Kidney epithelial cell (primary cell): Measurements from ENCODE around the gene TTF1. TPM values are rescaled to one million over a fixed set of nuclear protein-coding genes. Genes with fewer than 3 reads are reported as not detected.
"Not testable (repeated sequence)": the region's sequence is repeated elsewhere in the genome, so short reads cannot be mapped to it uniquely, and the experiment has no call there.

Source experiments
- DNase-seq: peaks from one replicate; pipeline ENCODE4 v3.0.0-alpha.2; 2010; ENCODE audit warnings: low read depth
- H3K27me3 ChIP-seq: 2 replicates; pipeline ENCODE4 v1.6.0; 2011; ENCODE audit warnings: low read length; ENCODE audit not compliant: control insufficient read depth, insufficient read depth
- H3K36me3 ChIP-seq: 2 replicates; pipeline ENCODE4 v1.5.1; 2011; ENCODE audit warnings: low read length; ENCODE audit not compliant: control insufficient read depth, insufficient read depth
- H3K4me3 ChIP-seq: 2 replicates; pipeline ENCODE4 v1.5.1; 2011; ENCODE audit warnings: low read depth, mild to moderate bottlenecking, control low read depth, low read length
- CTCF ChIP-seq: IDR thresholded peaks from 2 replicates; pipeline ENCODE4 v1.5.1; 2011; ENCODE audit warnings: mild to moderate bottlenecking, moderate library complexity, low read length, control low read depth, inconsistent platforms; ENCODE audit not compliant: insufficient read depth, poor library complexity, severe bottlenecking
- total RNA-seq: library from RNA; depleted of rRNA; stranded (reverse); fragments of >200 nt; gene quantifications from 2 replicates; pipeline ENCODE4 v1.2.3, GENCODE V29; 2015

TTF1 gene
- total RNA-seq, 1 donor from 2014 or later = 11.5 TPM

GRCh38 chr9:132383462-132383883, 23.2 kb downstream of the TTF1 start:
- no peak overlapping the region for H3K4me3 ChIP-seq
- no peaks in the 10 kb centered on the region for H3K27me3 ChIP-seq
- no peaks in the 10 kb centered on the region for H3K36me3 ChIP-seq
- no peak for DNase-seq
- no peak for TF ChIP-seq CTCF

GRCh38 chr9:132381966-132382541, 24.6 kb downstream of the TTF1 start:
- no peak for TF ChIP-seq CTCF
- H3K36me3 ChIP-seq = peaks cover 4% of the 10 kb centered on the region
- no peak overlapping the region for H3K4me3 ChIP-seq
- no peak for DNase-seq
- no peaks in the 10 kb centered on the region for H3K27me3 ChIP-seq

- DNase-seq = not testable (repeated sequence)
Observed at GRCh38 chr9:132378416-132378815, 28.2 kb downstream of the TTF1 start.

GRCh38 chr9:132377769-132378168, 28.9 kb downstream of the TTF1 start:
- DNase-seq, H3K4me3 ChIP-seq, H3K27me3 ChIP-seq, H3K36me3 ChIP-seq: not testable (repeated sequence)

More at GRCh38 chr9:132378416-132378815, 28.2 kb downstream of the TTF1 start:
- H3K4me3 ChIP-seq, H3K27me3 ChIP-seq, H3K36me3 ChIP-seq: not testable (repeated sequence)

- TF ChIP-seq CTCF = no peak
- no peak overlapping the region for H3K4me3 ChIP-seq
- H3K27me3 ChIP-seq = no peaks in the 10 kb centered on the region
- no peaks in the 10 kb centered on the region for H3K36me3 ChIP-seq
- no peak for DNase-seq
Observed at GRCh38 chr9:132372177-132373095, 34.2 kb downstream of the TTF1 start.

GRCh38 chr9:132370592-132370991, 36.0 kb downstream of the TTF1 start:
- Histone ChIP-seq H3K4me3 (no peak overlapping the region), H3K27me3 (no peaks in the 10 kb centered on the region), H3K36me3 (no peaks in the 10 kb centered on the region)
- TF ChIP-seq CTCF = no peak
- no peak for DNase-seq

GRCh38 chr9:132369421-132369820, 37.2 kb downstream of the TTF1 start:
- TF ChIP-seq CTCF = no peak
- H3K4me3 ChIP-seq = no peak overlapping the region
- DNase-seq = no peak
- H3K27me3 ChIP-seq = no peaks in the 10 kb centered on the region
- no peaks in the 10 kb centered on the region for H3K36me3 ChIP-seq
